Measurements from ENCODE around the gene ACOT11. TPM values are rescaled to one million over a fixed set of nuclear protein-coding genes. Genes with fewer than 3 reads are reported as not detected.

ACOT11 gene
- total RNA-seq, 1 experiment from 2014 or later, result 1.9 TPM

GRCh38 chr1:54499097-54499359, 49.0 kb upstream of the ACOT11 start:
- H3K9me3 ChIP-seq (ENCODE audit: control insufficient read depth, insufficient read depth, low read depth, low read length), result peaks cover 2% of the 10 kb centered on the region; the same call in 1 of the 2 replicates
- DNase-seq (ENCODE audit: low read depth, low spot score) (no peak), ATAC-seq (no peak; the same call in 1 of the 2 replicates)
- ChIA-PET CTCF (interaction anchor here (0.7 to 1.4 kb wide), 5 partner anchors 15 to 374 kb away, joined by 3 to 4 read pairs (median 3); no protein-coding TSS in a partner anchor), POLR2A (no interaction called here)
- 0 out of 2 replicates have a peak, but pooled peaks cover 2% of the 10 kb centered on the region for H3K27me3 ChIP-seq (ENCODE audit: control insufficient read depth, insufficient read depth, low read length)
- BruUV-seq (replicated peaks), result no TSS peak
- H3K4me3 ChIP-seq (ENCODE audit: low read depth in 2 of 2, low read length in 2 of 2), result peak overlapping the region; percentile 35 to 48
- no peaks in the 10 kb centered on the region for H3K36me3 ChIP-seq (ENCODE audit: control insufficient read depth, insufficient read depth, low read length)
- intact Hi-C loops (cut with micrococcal nuclease; ENCODE audit: unreplicated experiment), result loop anchor here (5.0 kb wide), 1 partner anchor 313 kb away; no protein-coding TSS in a partner anchor
- H3K27ac ChIP-seq (ENCODE audit: low read length), result no peak overlapping the region
- in situ Hi-C loops (cut with HindIII; ENCODE audit: low pct_unique_long_range_greater_than_20kb, low sequenced_read_pairs), result no loop called here
- TF ChIP-seq TCF7L2 (IDR thresholded peaks at IDR 0.05; ENCODE audit: low read depth, low read length) (no peak), REST (IDR thresholded peaks at IDR 0.05; ENCODE audit: insufficient read depth in 1 of 2, low read depth in 2 of 2, low read length in 1 of 2) (no peak), SIN3A (IDR thresholded peaks at IDR 0.05; ENCODE audit: borderline replicate concordance, insufficient read depth, low read depth, low read length) (no peak), POLR2AphosphoS5 (IDR thresholded peaks at IDR 0.05; ENCODE audit: low read depth, low read length) (no peak), CTCF (IDR thresholded peaks at IDR 0.05) (no peak)
- H3K4me1 ChIP-seq (ENCODE audit: control insufficient read depth, insufficient read depth, low read length), result peaks cover 5% of the 10 kb centered on the region

GRCh38 chr1:54499360-54500106, 48.5 kb upstream of the ACOT11 start:
- peak; percentile 91 for ATAC-seq
- Histone ChIP-seq H3K27me3 (ENCODE audit: control insufficient read depth, insufficient read depth, low read length) (0 out of 2 replicates have a peak, but pooled peaks cover 2% of the 10 kb centered on the region), H3K36me3 (ENCODE audit: control insufficient read depth, insufficient read depth, low read length) (no peaks in the 10 kb centered on the region), H3K27ac (ENCODE audit: low read length) (no peak overlapping the region), H3K4me3 (ENCODE audit: low read depth in 2 of 2, low read length in 2 of 2) (peak overlapping the region; percentile 35 to 48), H3K4me1 (ENCODE audit: control insufficient read depth, insufficient read depth, low read length) (peaks cover 5% of the 10 kb centered on the region), H3K9me3 (ENCODE audit: control insufficient read depth, insufficient read depth, low read depth, low read length) (peaks cover 2% of the 10 kb centered on the region; the same call in 1 of the 2 replicates)
- ChIA-PET POLR2A (no interaction called here), CTCF (interaction anchor here (0.6 to 1.4 kb wide), 9 partner anchors 15 to 523 kb away, joined by 3 to 4 read pairs (median 3); no protein-coding TSS in a partner anchor)
- in situ Hi-C loops (cut with HindIII; ENCODE audit: low pct_unique_long_range_greater_than_20kb, low sequenced_read_pairs) (no loop called here), intact Hi-C loops (cut with micrococcal nuclease; ENCODE audit: unreplicated experiment) (loop anchor here (5.0 kb wide), 1 partner anchor 313 kb away; no protein-coding TSS in a partner anchor)
- TF ChIP-seq TCF7L2 (IDR thresholded peaks at IDR 0.05; ENCODE audit: low read depth, low read length) (no peak), CTCF (IDR thresholded peaks at IDR 0.05) (peak; percentile 73; the same call in 1 of the 2 replicates), SIN3A (IDR thresholded peaks at IDR 0.05; ENCODE audit: borderline replicate concordance, insufficient read depth, low read depth, low read length) (no peak), REST (IDR thresholded peaks at IDR 0.05; ENCODE audit: insufficient read depth in 1 of 2, low read depth in 2 of 2, low read length in 1 of 2) (no peak)
- no TSS peak for BruUV-seq (replicated peaks)
- DNase-seq (ENCODE audit: low read depth, low spot score), result no peak
